Left lung (tissue), 10 donors: Measurements from ENCODE around the gene NCKAP1. TPM values are rescaled to one million over a fixed set of nuclear protein-coding genes. Genes with fewer than 3 reads are reported as not detected.

Source experiments
- ATAC-seq: fragments of 200-7000 bp; cut with Tn5 transposase; one replicate; pipeline ENCODE4 v1.9.1; 2020; ENCODE audit warnings: moderate library complexity
- DNase-seq, 4 donors: peaks; one replicate each; pipeline ENCODE4 v3.0.0-alpha.2; 2013 to 2020
- H3K27ac ChIP-seq, 2 donors: fragments of 200-600 bp; sonication (generic) in 1 of 2; one replicate each; pipeline versions ENCODE4 v1.5.0 to v1.8.0; 2020 to 2021
- H3K27me3 ChIP-seq, 2 donors: fragments of 200-600 bp; sonication (generic) in 1 of 2; one replicate each; pipeline versions ENCODE4 v1.5.0 to v1.8.0; 2020 to 2021
- H3K36me3 ChIP-seq, 2 donors: fragments of 200-600 bp; sonication (generic) in 1 of 2; one replicate each; pipeline versions ENCODE4 v1.5.0 to v1.8.0; 2020 to 2021
- H3K4me1 ChIP-seq, 2 donors: fragments of 200-600 bp; one replicate each; pipeline ENCODE4 v1.8.0; 2021
- H3K4me3 ChIP-seq, 2 donors: fragments of 200-600 bp; sonication (generic) in 1 of 2; one replicate each; pipeline versions ENCODE4 v1.5.0 to v1.8.0; 2020 to 2021; ENCODE audit warnings: mild to moderate bottlenecking in 1 of 2
- H3K9me3 ChIP-seq, 2 donors: fragments of 200-600 bp; sonication (generic) in 1 of 2; one replicate each; pipeline versions ENCODE4 v1.5.0 to v1.8.0; 2020 to 2021
- intact Hi-C, 2 donors: fragments of 100-400 bp; cut with DNase I; formaldehyde crosslinking; loops; one replicate each; pipeline versions ENCODE4 v1.11.2 to v1.14.2; 2022
- polyA plus RNA-seq, 6 donors: library from polyadenylated mRNA; unstranded; fragments of 120-200 nt; gene quantifications; one replicate each; pipeline ENCODE4 v1.2.1, GENCODE V29; 2013; ENCODE audit not compliant: insufficient read length in 6 of 6
- total RNA-seq, 2 donors: library from RNA; stranded (reverse); fragmentation: NEBNext Ultra II Directional; extraction: Animal tissue kit (Norgen Biotek cat#: 25700); gene quantifications; one replicate each; pipeline ENCODE4 v1.2.1, GENCODE V29; 2021
- TF ChIP-seq, protein P1 (sequence below), 2 donors: fragments of 200-600 bp; sonication (generic) in 1 of 2; IDR thresholded peaks; one replicate each; pipeline versions ENCODE4 v1.5.0 to v1.8.0; 2021; ENCODE audit warnings: antibody characterized with exemption in 2 of 2
- donor health status: DM: no; HTN: yes; CAD: no.
- donor health status: DM: no; HTN: no; CAD: no.

The NCKAP1 gene
- total and polyA plus RNA-seq, 8 donors: 98.3 to 128 (median 117) TPM

DNA sequence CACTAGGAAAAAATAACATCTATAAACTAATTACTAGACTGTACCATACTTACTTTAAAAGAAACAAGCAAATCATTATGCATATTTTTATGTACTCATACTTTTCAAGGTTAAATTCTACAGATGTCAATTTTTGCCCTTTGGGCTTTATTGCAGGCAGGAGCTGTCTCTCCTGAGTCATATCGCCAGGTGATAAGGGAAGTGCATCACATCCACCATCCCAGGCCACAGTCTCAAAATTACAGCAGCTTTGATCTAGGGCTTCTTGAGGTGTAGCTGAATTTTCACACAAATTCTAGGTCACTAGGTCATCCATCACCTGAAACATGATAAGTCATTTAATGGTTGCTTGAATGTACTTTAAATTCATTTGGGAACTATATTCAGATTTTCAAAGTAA lies 133.4 kb downstream of the NCKAP1 start:
- Histone ChIP-seq H3K36me3 (peaks cover 0 to 2% of the 10 kb centered on the region in 2 donors), H3K4me3 (no peak overlapping the region), H3K4me1 (no peaks in the 10 kb centered on the region), H3K9me3 (no peaks in the 10 kb centered on the region), H3K27me3 (no peaks in the 10 kb centered on the region), H3K27ac (no peak overlapping the region)
- ATAC-seq (no peak), DNase-seq (no peak)
- TF ChIP-seq, protein P1, sequence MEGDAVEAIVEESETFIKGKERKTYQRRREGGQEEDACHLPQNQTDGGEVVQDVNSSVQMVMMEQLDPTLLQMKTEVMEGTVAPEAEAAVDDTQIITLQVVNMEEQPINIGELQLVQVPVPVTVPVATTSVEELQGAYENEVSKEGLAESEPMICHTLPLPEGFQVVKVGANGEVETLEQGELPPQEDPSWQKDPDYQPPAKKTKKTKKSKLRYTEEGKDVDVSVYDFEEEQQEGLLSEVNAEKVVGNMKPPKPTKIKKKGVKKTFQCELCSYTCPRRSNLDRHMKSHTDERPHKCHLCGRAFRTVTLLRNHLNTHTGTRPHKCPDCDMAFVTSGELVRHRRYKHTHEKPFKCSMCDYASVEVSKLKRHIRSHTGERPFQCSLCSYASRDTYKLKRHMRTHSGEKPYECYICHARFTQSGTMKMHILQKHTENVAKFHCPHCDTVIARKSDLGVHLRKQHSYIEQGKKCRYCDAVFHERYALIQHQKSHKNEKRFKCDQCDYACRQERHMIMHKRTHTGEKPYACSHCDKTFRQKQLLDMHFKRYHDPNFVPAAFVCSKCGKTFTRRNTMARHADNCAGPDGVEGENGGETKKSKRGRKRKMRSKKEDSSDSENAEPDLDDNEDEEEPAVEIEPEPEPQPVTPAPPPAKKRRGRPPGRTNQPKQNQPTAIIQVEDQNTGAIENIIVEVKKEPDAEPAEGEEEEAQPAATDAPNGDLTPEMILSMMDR (IDR thresholded peaks at IDR 0.05): no peak
- intact Hi-C loops: no loop called here

DNA sequence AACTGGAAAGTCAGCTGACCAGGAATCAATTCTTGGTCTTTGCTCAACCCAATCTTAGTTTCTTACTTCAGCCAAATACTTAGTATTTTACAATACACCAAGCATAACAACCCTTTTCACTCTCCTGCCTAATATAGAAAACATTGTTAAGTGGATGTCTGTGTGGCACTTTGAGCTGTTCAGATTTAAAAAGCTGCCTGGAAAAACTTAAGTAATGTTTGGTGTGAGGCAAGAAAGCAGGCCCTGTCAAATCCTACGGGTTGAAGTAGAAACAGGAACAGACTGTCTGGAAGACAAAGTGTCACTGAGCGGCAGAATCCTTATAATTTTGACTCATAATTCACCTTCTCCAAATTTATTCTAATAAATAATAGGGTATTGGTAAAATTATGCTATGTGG lies 134.7 kb downstream of the NCKAP1 start:
- Histone ChIP-seq H3K4me3 (no peak overlapping the region), H3K27me3 (no peaks in the 10 kb centered on the region), H3K27ac (no peak overlapping the region), H3K9me3 (no peaks in the 10 kb centered on the region), H3K4me1 (no peaks in the 10 kb centered on the region), H3K36me3 (no peaks in the 10 kb centered on the region)
- no peak for ATAC-seq
- intact Hi-C loops: no loop called here
- TF ChIP-seq, protein P1 (IDR thresholded peaks at IDR 0.05): no peak
- DNase-seq: no peak

DNA sequence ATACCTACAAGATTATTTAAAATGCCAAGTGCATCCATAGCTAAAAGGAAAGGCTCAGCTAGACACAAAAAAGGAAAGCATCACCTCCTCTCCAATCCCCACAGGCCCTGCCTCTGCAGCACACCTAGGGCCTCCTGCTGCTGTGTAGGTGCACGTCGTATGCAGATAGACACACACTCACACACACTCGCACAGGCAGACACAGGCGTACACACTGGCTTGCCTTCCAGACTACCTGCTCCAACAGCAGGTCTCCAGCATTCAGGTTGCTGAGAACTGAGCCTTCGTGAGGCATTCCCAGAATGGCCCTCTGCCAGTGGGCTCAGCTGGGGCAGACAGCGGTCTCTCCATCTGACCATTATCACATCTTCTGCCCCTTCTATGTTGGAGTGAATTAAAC lies 136.5 kb downstream of the NCKAP1 start:
- Histone ChIP-seq H3K27me3 (no peaks in the 10 kb centered on the region), H3K4me1 (no peaks in the 10 kb centered on the region)
- ATAC-seq: no peak

DNA sequence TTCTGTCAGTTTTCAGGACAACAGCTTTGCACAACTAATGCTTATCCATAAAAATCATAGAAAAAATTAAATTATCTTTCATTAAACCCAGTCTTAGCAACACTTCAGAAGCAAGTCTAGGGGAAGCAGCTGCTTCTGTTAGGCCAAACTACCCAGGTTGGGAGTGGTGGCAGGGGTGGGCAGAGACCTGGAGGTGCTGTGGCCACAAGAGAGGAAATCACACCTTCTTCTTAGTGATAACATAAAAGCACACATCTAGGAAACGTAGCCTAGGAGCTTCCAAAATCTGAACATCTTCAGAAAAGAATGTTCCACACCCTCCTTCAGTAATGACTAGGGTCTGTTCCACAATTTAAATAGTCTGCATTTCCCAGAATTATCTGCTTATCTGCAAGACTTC lies 139.5 kb downstream of the NCKAP1 start:
- Histone ChIP-seq H3K9me3 (no peaks in the 10 kb centered on the region), H3K36me3 (no peaks in the 10 kb centered on the region), H3K27ac (no peak overlapping the region), H3K27me3 (no peaks in the 10 kb centered on the region), H3K4me1 (no peaks in the 10 kb centered on the region), H3K4me3 (no peak overlapping the region)
- DNase-seq (no peak), ATAC-seq (no peak)
- TF ChIP-seq, protein P1 (IDR thresholded peaks at IDR 0.05): no peak
- intact Hi-C loops: no loop called here

More for the DNA sequence above, 136.5 kb downstream of the NCKAP1 start:
- TF ChIP-seq, protein P1 (IDR thresholded peaks at IDR 0.05): no peak
- Histone ChIP-seq H3K27ac (no peak overlapping the region), H3K36me3 (no peaks in the 10 kb centered on the region), H3K9me3 (no peaks in the 10 kb centered on the region), H3K4me3 (no peak overlapping the region)
- DNase-seq: no peak
- intact Hi-C loops: no loop called here

DNA sequence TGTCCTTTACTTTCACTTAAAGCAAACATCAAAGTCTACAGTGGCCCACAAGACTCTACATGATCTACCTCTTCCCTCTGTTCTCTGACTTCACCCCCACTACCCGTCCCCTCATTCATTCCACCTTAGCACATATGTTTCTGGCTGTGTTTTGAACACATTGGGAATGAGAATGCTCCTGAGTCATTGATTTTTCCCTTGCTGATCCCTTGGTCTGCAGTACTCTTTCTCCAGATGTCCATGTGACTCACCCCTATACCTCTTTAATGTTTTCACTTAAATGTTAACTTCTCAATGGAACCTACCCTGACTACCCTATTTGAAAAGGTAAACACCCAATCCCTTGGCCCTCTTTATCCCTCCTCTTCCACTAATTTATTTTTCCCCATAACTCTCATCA lies 141.1 kb downstream of the NCKAP1 start:
- Histone ChIP-seq H3K36me3 (no peaks in the 10 kb centered on the region), H3K4me3 (no peak overlapping the region), H3K27me3 (no peaks in the 10 kb centered on the region), H3K4me1 (no peaks in the 10 kb centered on the region), H3K9me3 (no peaks in the 10 kb centered on the region), H3K27ac (no peak overlapping the region)
- intact Hi-C loops: no loop called here
- ATAC-seq (no peak), DNase-seq (no peak)
- TF ChIP-seq, protein P1 (IDR thresholded peaks at IDR 0.05): no peak
